HG03460 (cell line): ENCODE data around the gene SHD.

ENCODE experiments used
- ATAC-seq: cut with Tn5 transposase; IDR thresholded peaks from one replicate; pipeline ENCODE4 v1.9.1; 2021; ENCODE audit not compliant: unreplicated experiment

SHD gene

DNA sequence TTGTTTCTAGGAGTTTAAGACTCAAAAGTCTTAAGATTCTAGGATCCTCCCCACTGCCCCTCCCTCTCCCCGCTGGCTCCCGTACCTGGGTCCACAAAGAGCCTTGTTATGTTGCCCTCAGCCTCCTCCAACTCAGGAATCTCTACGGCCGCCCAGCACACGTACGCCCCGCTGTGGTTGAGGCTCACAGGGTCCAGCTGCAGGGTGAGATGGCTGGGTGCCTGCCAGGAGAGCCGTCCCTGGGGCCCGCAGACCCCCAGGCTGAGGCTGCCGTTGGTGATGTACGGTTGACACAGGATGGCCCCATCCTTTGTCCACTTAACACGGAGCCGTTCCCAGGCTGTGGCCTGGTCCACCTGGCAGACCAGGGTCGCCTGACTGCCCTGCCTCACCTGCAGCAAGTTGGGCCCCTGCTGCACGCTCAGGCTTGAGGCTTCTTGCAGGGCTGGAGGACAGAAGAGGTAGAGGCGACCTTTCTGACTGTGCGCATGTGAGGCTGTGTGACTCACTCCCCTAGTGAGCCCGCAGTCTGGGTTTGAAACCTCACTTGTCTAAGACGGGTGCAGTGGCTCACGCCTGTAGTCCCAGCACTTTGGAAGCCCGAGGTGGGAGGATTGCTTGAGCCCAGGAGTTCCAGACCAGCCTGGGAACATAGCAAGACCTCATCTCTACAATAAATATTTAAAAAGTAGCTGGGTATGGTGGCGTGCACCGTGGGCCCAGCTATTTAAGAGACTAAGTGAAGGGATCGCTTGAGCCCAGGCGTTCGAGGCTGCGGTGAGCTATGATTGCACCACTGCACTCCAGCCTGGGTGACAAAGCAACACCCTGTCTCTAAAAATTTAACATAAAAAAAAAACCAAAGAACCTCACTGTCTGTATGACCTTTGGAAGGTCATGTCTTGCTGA, 19.1 kb downstream of the SHD start:
- ATAC-seq = no peak

DNA sequence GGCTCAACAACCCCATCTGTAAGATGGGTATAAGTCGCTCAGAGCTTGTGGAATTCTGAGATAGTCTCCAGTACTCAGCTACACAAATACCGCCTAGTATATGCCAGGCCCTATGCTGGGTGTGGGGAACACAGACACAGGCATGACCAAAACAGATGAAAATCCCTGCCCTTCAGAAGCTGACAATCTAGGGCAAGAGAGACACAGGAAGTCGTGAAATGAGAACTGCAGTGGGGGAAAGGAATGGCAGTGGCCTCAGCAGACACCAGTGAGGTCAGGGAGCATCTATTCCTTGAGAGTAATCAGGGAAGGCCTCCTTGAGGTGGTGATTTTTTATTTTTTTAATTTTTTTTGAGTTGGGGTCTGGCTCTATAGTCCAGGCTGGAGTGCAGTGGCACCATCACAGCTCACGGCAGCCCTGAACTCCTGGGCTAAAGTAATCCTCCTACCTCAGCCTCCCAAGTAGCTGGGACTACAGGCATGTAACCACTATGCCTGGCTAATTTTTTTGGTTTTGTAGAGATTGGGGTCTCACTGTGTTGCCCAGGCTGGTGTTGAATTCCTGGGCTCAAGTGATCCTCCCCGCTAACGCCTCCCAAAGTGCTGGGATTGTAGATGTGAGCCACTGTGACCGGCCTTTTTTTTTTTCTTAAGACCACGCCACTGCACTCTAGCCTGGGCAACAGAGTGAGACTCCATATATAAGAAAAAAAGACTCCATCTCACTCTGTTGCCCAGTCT, 19.9 kb downstream of the SHD start:
- no peak for ATAC-seq

DNA sequence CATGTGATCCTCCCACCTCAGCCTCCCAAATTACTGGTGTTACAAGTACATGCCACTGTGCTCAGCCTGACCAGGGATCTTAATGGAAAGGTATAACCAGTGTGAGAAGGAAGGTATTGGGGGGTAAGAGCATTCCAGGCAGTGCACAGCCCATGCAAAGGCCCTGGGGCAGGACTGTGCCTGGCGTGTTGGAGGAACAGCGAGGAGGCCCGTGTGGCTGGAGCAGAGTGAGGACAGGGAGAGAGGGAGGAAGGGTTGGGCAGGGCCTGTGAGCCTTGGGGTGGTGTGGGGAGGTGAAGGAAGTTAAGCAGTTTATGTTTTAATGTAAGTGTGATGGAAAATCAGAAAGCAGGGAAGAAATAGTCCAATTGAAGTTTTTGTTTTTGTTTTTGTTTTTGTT, 21.5 kb downstream of the SHD start:
- no peak for ATAC-seq

DNA sequence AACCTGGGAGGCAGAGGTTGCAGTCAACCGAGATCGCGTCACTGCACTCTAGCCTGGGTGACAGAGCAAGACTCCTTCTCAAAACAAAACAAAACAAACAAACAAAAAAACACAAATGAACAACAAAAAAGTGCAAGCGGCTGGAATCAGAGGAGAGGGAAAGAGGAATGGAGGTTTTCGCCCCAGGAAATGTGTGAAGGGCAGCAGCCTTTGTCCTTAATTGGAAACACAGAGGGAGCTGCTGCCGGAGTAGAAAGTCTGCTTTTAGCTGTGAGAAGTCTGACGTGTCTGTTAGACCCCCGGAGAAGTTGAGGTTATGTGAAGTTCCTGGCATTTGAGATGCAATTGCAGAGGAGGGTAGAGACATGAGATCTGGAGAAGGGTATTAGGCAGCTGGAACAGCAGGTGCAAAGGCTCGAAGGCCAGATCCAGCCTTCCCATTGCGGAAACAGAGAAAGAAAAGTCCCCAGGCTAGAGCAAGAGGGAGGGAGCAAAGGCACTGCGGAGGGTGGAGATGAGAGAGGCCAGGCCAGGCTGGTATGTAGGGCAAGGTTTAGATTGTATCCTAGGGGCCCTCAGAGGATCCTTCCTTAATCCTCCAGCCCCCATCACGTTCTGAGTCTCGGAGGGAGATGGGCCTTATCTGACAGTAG, 22.6 kb downstream of the SHD start:
- ATAC-seq = no peak

DNA sequence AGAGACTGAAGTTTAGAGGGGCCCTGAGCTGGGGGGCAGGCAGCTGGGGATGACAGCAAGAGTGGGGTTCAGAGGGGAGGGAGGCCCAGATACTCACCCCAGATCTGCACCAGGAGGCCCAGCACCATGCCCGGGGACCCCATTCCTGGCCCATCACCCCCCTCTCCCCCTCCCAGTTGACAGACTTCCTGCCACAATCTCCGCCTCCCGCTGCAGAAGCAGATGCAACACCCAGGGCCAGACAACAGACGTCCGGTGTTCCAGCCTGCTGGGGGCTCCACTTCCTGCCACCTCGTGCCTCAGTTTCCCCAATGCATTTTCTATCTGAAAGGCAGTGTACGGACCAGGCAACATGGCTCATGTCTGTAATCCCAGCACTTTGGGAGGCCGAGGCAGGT, 23.2 kb downstream of the SHD start, which contains the start of gene TMIGD2:
Gene TMIGD2, minus strand, starts transcription at position 147 of the 398 bp plus-strand sequence. Its CDS starts 4 bp downstream, at position 143.
- no peak for ATAC-seq

DNA sequence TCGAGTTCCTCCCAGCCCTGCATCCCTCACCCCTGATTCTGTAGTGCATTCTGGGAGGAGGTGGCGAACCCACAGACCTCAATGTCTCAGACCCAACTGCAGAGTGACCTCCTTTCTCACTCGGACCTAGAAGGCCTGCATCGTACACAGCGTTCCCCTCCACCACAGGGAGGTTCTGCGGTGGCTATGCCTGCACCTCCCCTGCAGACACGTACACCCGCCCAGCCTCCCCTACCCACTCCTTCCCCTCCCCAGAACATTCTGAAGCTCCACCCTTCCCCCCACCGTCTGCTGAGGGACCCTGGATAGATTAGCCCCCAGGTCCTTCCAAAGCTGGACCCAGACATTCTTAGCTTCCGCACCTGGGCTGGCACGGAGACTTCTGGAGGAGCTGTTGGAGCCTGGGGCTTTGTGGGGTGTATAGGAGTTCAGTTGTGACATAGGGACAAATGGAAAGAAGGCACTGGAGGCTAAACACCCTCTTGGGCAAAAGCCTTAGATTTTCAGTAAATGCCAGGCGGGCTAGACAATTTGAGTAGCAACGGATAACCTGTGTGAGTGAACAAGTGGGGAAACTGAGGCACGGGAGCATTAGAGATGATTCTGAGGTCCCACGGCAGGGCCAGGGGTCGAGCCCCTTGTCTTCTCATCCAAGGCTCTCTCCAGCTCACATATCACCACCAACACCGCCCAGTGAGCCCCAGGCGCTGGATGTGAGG, 24.9 kb downstream of the SHD start:
- ATAC-seq = no peak

DNA sequence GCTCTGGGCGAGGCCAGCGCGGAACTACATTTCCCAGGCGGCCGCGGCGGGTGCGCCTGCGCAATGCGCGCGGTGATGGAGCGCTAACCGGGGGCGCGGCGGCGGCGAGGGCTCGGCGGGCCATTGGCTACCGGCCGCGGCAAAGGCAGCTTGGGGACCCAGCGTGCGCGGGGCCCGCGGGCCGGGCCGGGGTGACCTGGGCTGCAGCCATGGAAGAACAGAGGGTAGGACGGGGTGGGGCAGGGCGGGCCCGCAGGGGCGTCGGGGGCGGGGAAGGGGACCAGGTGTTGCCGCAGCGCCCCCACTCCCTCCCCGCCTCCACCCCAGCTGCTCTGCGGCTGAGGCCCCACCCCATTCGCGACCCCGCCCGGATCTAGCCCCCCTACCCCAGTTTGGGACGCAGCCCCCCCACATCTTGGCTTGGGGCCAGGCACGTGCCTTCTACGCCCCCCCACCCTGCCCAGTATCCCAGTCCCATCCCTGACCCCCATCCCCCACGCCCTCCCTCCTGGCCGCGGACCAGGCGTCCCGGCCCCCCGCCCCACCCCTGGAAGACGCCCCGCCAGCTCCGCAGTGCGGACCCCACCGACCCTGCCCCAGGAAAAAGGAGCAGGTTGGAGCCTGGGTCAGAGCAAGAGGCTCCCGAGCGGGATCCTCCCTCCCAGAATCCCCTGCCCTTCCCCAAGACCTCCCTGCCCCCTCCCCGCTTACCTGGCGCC, 25.6 kb downstream of the SHD start, which contains the start of gene FSD1:
Gene FSD1, plus strand, starts transcription at position 61 of the 719 bp plus-strand sequence. Its CDS starts 149 bp downstream, at position 210.
- ATAC-seq = no peak

DNA sequence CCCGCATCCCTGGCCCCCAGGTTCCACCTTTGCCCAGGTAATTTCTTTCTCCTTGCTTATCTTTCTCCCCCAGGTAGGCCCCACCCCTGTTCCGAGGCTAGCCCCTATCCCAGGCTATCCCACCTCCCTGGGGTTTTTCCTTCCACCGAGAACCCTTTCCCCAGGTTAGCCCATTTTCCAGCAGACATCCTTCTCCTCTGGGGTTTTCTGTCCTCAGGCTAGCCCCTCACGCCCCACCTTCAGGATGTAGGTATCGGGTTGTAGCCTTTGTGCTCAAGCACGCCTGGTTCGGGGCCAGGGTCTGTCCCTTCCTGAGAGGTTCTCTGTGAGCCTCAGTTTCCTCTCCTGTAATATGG, 26.2 kb downstream of the SHD start:
- no peak for ATAC-seq

DNA sequence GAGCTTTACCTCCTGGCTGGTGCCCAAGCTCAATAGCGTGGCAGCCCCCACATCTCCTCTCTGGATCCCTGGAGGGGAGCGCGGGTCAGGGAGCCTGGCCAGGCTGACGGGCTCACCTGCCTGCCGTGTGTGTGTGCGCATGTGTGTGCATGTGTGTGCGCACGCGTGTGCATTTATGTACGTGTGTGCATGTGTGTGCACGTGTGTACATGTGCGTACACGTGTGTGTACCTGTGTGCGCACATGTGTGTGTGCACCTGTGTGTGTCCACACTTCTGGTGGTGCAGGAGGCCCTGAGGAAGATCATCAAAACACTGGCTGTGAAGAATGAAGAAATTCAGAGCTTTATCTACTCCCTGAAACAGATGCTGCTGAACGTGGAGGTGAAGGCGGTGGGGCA, 26.6 kb downstream of the SHD start:
- no peak for ATAC-seq

DNA sequence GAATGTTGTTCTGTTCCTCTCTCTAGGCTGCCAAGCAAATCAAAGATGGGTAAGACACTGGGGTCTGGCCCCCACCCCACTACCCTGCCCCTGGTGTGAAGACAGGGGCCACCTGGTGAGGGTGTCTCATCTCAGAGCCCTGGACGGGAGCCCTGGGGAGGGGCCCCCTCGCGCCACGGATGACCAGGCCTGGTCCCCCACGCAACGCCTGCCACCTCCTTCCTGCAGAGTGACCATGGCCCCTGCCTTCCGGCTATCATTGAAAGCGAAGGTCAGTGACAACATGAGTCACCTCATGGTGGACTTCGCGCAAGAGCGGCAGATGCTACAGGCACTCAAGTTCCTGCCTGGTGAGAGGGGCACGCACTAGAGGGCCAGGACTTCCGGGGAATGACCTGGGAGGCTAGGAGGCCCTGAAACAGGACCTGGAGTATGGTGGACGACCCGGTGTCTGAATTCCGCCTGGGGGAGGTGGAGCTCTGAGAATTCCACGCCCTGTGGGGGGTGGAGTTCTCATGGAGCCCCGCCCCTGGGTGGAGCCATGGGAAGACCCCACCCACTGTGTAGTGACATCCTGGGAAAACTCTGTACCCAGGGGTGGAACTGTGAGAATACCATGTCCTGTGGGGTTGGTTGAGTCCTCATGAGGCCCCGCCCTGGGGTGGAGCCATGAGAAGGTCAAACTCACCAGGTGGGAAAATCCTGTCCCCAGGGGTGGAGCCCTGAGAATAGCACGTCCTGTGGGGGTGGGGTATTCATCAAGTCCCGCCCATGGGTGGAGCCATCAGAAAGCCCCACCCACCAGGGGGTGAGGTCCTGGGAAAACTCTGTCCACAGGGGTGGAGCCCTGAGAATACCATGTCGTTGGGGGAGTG, 31.4 kb downstream of the SHD start:
- no peak for ATAC-seq

DNA sequence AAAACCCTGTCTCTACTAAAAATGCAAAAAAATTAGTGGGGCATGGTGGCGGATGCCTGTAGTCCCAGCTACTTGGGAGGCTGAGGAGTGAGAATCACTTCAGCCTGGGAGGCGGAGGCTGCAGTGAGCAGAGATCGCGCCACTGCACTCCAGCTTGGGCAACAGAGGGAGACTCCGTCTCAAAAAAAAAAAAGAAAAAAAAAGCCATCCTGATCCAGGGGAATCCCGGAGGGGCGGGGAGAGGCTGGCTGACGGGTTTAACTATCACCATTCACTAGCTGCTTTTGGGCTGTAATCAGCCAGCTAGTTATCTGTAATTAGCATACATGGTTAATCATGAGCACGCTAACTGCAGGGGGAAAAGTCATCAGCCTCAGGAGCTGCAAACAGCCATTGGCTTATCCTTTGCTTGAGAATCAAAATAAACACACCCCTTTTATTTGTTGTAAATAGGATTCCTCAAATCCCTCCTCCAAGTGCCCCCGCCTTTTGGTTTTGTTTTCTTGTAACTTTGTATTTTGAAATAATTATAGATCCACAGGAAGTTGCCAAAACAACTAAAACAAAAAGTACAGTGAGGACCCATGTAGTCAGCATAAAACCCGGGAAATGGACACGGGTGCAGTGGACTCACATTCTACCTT, 34.9 kb downstream of the SHD start:
- no peak for ATAC-seq

DNA sequence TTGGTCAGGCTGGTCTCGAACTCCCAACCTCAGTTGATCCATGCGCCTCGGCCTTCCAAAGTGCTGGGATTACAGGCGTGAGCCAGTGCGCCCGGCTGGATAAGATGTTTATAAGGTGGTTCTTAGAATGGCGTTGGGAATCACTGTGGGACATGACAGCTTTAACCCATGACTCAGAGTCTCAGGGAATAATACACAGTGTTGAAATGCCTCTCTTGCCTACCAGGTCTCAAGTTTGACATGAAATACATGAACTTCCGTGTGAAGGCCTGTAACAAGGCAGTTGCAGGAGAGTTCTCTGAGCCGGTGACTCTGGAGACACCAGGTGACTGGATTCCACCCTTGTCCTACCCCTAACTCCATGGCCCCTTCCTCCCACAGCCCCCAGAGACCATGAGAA, 37.9 kb downstream of the SHD start:
- ATAC-seq = no peak

DNA sequence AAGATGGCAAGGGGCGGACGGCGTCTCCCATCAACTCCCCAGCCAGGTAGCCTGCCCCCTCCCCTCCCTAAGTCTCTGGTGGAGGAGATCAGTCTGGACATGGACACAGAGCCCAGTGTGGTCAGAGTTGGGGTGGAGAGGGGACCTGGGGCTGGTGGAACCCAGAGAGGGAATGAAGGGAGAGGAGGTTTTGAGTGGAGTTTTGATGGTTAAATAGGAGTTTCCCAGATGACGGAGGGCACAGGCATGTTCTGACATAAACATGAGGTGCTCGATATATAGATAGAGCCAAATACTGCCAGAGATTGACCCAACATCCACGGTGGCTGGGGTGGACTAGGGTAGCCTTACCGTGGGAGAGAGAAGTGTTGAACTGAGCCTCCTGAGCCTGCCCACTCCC, 39.4 kb downstream of the SHD start:
- ATAC-seq = no peak

DNA sequence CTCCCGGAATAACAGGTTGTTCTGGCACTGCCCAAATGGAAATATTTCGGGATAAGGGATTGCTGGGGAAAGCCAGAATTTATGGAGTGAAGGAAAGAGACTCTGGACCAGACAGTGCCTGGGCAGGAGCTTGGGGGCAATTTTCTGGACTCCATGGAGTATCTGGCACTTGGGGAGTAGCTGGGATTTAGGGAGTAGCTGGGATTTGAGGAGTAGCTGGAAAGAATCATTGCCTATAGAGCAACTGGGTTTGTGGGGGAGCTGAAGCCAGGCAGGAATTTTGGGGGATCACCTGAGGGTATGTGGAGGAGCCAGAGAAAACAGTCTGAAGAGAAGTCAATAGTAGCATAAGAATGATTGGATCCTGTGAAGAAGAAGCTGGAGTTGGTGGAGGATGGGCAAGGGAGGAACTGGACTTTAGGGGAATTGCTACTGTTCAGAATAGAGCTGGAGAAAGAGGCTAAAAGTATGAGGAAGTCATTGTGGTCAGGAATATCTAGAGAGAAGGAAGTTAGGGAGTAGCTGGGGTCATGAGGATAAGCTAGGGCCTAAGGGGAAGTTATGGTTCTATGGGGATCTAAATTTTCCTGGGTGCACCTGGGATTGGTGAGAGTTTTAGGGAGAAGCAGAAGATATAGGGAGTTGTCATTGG, 40.1 kb downstream of the SHD start:
- ATAC-seq = no peak

DNA sequence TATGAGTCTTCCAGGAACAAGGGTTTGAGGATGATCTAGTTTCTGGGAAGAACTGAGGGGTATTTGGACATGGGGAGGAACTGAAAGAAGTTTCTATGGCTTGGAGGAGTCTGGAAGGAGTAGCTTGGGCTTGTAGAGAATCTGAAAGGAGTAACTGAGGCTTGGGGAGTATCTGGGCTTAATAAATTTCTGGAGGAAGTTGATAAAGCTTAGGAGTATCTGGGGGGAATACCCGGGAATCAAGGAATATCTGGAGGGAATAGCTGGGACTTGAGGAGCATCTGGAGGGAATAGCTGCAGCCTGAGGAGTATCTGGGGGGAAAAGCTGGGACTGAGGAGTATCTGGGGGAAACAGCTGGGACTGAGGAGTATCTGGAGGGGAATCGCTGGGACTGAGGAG, 41.4 kb downstream of the SHD start:
- ATAC-seq = no peak

DNA sequence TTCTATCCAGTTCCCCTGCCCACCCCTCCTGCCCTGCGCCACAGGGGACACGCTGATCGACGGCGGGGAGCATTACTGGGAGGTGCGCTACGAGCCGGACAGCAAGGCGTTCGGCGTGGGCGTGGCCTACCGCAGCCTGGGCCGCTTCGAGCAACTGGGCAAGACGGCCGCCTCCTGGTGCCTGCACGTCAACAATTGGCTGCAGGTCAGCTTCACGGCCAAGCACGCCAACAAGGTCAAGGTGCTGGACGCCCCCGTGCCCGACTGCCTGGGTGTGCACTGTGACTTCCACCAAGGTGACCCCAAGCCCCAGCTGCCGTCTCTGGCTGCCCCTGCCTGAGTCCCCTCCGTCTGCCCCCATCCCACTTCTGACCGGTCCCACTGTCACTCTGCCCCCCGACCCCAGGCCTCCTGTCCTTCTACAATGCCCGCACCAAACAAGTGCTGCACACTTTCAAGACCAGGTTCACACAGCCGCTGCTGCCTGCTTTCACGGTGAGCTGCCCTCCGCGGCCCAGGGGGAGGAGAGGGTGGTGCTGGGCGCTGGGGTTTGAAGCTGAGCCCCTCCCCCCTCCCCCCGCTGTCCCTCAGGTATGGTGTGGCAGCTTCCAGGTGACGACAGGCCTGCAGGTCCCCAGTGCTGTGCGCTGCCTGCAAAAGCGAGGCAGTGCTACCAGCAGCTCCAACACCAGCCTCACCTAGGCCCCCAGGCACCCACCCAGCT, 44.0 kb downstream of the SHD start:
- ATAC-seq = no peak

DNA sequence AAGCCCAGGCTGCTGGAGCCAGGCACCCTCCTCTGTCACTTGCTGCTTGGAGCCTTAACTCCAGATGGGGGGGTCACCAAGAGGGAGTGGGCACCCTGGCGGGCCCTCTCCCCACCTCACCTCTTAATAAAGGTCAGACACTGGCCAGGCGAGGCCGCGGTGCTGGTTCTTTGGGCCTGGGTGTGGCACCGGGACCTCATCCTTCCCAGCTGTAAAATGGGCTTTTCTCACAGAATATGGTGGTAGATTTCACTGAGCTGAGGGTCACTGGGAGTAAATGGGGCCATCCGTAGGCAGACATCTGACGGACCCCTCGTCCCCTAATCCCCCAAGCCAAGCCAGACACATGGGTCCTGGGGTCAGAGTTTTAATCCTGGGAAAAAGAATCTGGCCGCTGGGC, 44.6 kb downstream of the SHD start:
- ATAC-seq = no peak

DNA sequence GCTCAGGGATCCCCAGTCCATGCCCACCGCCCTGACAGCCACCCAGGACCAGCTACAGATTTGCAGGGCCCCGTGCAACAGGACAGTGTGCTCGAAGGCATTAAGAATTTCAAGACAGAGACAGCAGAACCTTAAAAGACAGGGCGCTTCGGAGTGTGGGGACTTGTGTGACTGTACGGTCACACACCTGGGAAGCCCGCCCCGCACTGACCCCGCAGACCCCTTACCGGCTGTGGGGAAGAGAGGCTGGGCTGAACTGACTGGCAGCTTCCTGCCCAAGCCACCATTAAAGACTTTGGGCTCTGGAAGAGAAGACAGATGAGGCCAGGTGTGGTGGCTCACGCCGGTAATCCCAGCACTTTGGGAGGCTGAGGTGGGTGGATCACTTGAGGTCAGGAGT, 45.2 kb downstream of the SHD start:
- no peak for ATAC-seq
